Brain pericyte (primary cell): ENCODE results near the gene PPP1R16B.

Experiments used
- DNase-seq: peaks from one replicate; pipeline ENCODE4 v3.0.0-alpha.2; 2012; ENCODE audit warnings: low read depth, low spot score

The PPP1R16B gene

DNA sequence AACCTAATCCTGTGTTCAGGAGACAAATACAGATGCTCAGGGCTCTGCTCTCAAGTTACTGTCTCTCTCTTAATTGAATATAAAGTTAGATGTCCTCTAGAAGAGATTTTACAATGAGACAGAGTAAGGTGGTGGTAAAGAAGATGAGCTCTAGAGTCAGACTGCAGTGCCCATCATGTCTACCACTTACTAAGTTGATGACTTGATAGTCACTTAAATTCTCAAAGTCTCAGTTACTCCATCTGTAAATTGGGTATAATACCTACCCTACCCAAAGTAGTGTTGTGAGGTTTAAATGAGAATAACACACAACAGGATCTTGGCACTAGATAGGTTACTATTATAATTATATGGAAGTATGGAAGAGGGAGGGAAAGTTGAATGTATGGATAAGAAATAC, 158.2 kb downstream of the PPP1R16B start:
- DNase-seq, result no peak

DNA sequence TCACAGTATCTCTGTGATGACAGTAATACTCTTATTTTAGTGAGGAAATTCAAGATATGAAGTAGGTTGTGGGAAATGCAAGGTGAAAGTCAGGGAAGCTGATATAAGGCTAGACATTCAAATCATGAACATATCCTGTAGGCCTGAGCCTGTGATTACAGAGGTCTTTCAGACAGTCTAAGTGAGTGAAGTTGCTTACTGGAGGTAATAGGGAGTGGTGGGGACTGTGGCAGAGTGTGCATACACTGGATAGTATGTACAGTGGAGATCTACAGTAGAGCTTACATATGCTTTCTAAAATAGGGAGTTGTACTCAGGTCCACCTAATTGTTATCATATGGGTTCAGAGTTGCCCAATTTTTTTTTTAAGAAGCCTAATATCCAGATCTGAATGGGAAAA, 159.8 kb downstream of the PPP1R16B start:
- DNase-seq, result no peak

DNA sequence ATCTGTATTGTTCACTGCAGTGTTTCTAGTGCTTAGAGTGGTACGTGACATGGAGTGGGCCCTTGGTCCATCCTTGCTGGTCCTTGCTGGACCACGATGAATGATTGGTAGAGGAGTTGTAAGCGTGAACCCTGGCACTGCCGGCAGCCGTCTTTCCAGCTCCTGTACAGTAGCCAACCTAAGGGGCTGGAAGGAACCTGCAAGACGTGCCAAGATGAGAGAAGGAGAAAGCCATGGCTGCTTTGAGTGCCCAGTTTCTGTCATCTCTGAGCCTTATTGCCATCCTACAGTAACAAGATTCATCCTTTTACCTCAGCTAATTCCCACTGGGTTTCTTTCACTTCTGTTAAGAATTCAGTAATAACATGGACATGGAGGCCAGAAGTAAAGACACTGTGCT, 162.6 kb downstream of the PPP1R16B start:
- DNase-seq, result no peak

DNA sequence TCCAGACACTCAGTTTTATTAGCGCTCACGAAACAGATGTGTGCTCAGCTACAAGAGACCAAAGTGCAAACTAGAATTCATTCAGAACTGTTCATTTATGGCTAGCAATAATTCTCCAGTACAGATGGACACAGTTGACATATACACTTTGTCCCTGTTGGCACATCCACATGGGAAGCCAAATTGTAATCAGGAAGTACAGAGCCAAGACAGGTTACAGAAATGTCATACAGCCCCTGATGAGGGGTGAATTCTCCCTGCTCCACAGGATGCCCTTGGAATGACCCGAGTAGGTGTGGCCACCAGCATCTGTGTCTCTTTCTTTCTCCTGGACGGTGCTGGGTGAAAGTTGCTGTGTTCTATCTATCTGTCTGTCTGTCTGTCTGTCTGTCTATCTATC, 164.2 kb downstream of the PPP1R16B start:
- no peak for DNase-seq

DNA sequence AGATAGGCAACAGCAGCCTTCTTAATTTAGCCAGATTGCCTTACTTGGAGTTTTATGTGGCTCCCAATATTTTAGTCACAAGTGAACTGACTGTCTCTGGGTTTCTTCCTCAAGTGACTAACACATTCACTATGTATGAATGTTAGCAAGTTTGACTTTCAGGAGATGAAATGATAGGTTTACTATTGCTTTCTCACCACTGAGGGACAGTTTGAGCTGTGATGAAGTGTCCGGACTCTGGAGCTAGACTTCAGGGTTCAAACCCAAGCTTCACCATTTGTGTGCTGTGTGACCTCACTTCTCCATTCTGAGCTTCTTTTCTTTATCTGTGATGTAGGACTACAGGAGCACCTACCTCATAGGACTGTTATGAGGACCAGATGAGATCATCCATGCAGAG, 164.8 kb downstream of the PPP1R16B start:
- no peak for DNase-seq
